GM18907 (cell line): ENCODE data around the gene WFS1.

ENCODE experiments used
- ATAC-seq: cut with Tn5 transposase; IDR thresholded peaks from one replicate; pipeline ENCODE4 v1.9.1; 2021; ENCODE audit warnings: mild to moderate bottlenecking, moderate library complexity; ENCODE audit not compliant: unreplicated experiment

The WFS1 gene

GRCh38 chr4:6279582-6280289 is 10.1 kb downstream of the WFS1 start:
- ATAC-seq: no peak

- ATAC-seq: no peak
Observed at GRCh38 chr4:6280365-6280996, 10.8 kb downstream of the WFS1 start.

- no peak for ATAC-seq
Observed at GRCh38 chr4:6281436-6282313, 12.0 kb downstream of the WFS1 start.

GRCh38 chr4:6282314-6282771 is 12.7 kb downstream of the WFS1 start:
- no peak for ATAC-seq

GRCh38 chr4:6283282-6283681 is 13.6 kb downstream of the WFS1 start:
- ATAC-seq: no peak

GRCh38 chr4:6287017-6287788 is 17.6 kb downstream of the WFS1 start:
- ATAC-seq: no peak

- no peak for ATAC-seq
Observed at GRCh38 chr4:6288342-6288741, 18.7 kb downstream of the WFS1 start.

GRCh38 chr4:6288871-6289270 is 19.2 kb downstream of the WFS1 start:
- ATAC-seq: no peak

GRCh38 chr4:6290256-6290655 is 20.6 kb downstream of the WFS1 start:
- no peak for ATAC-seq

- no peak for ATAC-seq
Observed at GRCh38 chr4:6290769-6291547, 21.3 kb downstream of the WFS1 start.

GRCh38 chr4:6291784-6292297 is 22.2 kb downstream of the WFS1 start:
- ATAC-seq: no peak

- no peak for ATAC-seq
Observed at GRCh38 chr4:6292376-6293096, 22.9 kb downstream of the WFS1 start.

GRCh38 chr4:6293097-6293445 is 23.4 kb downstream of the WFS1 start:
- ATAC-seq: no peak

GRCh38 chr4:6293661-6294060 is 24.0 kb downstream of the WFS1 start:
- no peak for ATAC-seq

- no peak for ATAC-seq
Observed at GRCh38 chr4:6294705-6295421, 25.2 kb downstream of the WFS1 start.

- ATAC-seq: no peak
Observed at GRCh38 chr4:6295495-6295894, 25.8 kb downstream of the WFS1 start.

- ATAC-seq: no peak
Observed at GRCh38 chr4:6296026-6296425, 26.4 kb downstream of the WFS1 start.

GRCh38 chr4:6297266-6297815 is 27.7 kb downstream of the WFS1 start:
- ATAC-seq: no peak
